ENCODE results near the gene PPIL4.
"Not testable (repeated sequence)": the region's sequence is repeated elsewhere in the genome, so short reads cannot be mapped to it uniquely, and the experiment has no call there.

The PPIL4 gene

GRCh38 chr6:149483334-149483725, 62.5 kb downstream of the PPIL4 start:
- no peak for FAIRE-seq

- FAIRE-seq = no peak
These were observed 63.1 kb downstream of the PPIL4 start for GRCh38 chr6:149482545-149483333.

GRCh38 chr6:149480502-149481280, 65.2 kb downstream of the PPIL4 start:
- no peak for FAIRE-seq

- FAIRE-seq = no peak
These were observed 67.1 kb downstream of the PPIL4 start for GRCh38 chr6:149478631-149479314.

GRCh38 chr6:149477544-149477943, 68.3 kb downstream of the PPIL4 start:
- no peak for FAIRE-seq

GRCh38 chr6:149476789-149477455, 68.9 kb downstream of the PPIL4 start:
- no peak for FAIRE-seq

- FAIRE-seq = no peak
These were observed 71.5 kb downstream of the PPIL4 start for GRCh38 chr6:149474108-149474935.

GRCh38 chr6:149473080-149474052, 72.5 kb downstream of the PPIL4 start:
- no peak for FAIRE-seq

GRCh38 chr6:149472241-149472640, 73.6 kb downstream of the PPIL4 start:
- no peak for FAIRE-seq

GRCh38 chr6:149471801-149472200, 74.0 kb downstream of the PPIL4 start:
- FAIRE-seq = no peak

GRCh38 chr6:149470948-149471347, 74.9 kb downstream of the PPIL4 start:
- FAIRE-seq = no peak

- no peak for FAIRE-seq
These were observed 77.7 kb downstream of the PPIL4 start for GRCh38 chr6:149468179-149468578.

GRCh38 chr6:149467265-149467664, 78.6 kb downstream of the PPIL4 start:
- no peak for FAIRE-seq

GRCh38 chr6:149464411-149464810, 81.4 kb downstream of the PPIL4 start:
- no peak for FAIRE-seq

GRCh38 chr6:149463781-149464180, 82.1 kb downstream of the PPIL4 start:
- FAIRE-seq = no peak

- FAIRE-seq = not testable (repeated sequence)
These were observed 83.1 kb downstream of the PPIL4 start for GRCh38 chr6:149462712-149463111.

- FAIRE-seq = no peak
These were observed 84.2 kb downstream of the PPIL4 start for GRCh38 chr6:149461670-149462069.

GRCh38 chr6:149460249-149460648, 85.6 kb downstream of the PPIL4 start:
- FAIRE-seq = not testable (repeated sequence)

- no peak for FAIRE-seq
These were observed 86.1 kb downstream of the PPIL4 start for GRCh38 chr6:149459761-149460160.

- FAIRE-seq = no peak
These were observed 87.0 kb downstream of the PPIL4 start for GRCh38 chr6:149458806-149459205.

GRCh38 chr6:149458196-149458595, 87.6 kb downstream of the PPIL4 start:
- FAIRE-seq = no peak
